HEK293T (cell line): ENCODE data around the gene MYO18A.

ENCODE experiments used
- ARNT ChIP-seq: fragments of 450-650 bp; IDR thresholded peaks from 2 replicates; pipeline ENCODE4 v1.6.1; 2017; ENCODE audit warnings: mild to moderate bottlenecking
- BHLHE40 ChIP-seq: fragments of 450-650 bp; IDR thresholded peaks from 2 replicates; pipeline ENCODE4 v1.6.1; 2016; ENCODE audit warnings: mild to moderate bottlenecking, moderate library complexity, borderline replicate concordance
- FOXA1 ChIP-seq: fragments of 450-650 bp; IDR thresholded peaks from 2 replicates; pipeline ENCODE4 v1.6.1; 2016; ENCODE audit warnings: mild to moderate bottlenecking
- FOXM1 ChIP-seq: fragments of 450-650 bp; IDR thresholded peaks from 2 replicates; pipeline ENCODE4 v1.6.1; 2017; ENCODE audit warnings: mild to moderate bottlenecking, borderline replicate concordance
- HDGF ChIP-seq: fragments of 450-650 bp; IDR thresholded peaks from 2 replicates; pipeline ENCODE4 v1.6.1; 2017; ENCODE audit warnings: antibody characterized with exemption, borderline replicate concordance
- L3MBTL2 ChIP-seq: fragments of 450-650 bp; conservative IDR thresholded peaks from 2 replicates; pipeline ENCODE4 v1.6.1; 2016; ENCODE audit warnings: mild to moderate bottlenecking
- SP1 ChIP-seq: fragments of 450-650 bp; IDR thresholded peaks from 2 replicates; pipeline ENCODE4 v1.6.1; 2017
- SUZ12 ChIP-seq: fragments of 450-650 bp; IDR thresholded peaks from 2 replicates; pipeline ENCODE4 v1.6.1; 2016; ENCODE audit warnings: mild to moderate bottlenecking
- TARDBP ChIP-seq: fragments of 450-650 bp; IDR thresholded peaks from 2 replicates; pipeline ENCODE4 v1.6.1; 2016

DNA sequence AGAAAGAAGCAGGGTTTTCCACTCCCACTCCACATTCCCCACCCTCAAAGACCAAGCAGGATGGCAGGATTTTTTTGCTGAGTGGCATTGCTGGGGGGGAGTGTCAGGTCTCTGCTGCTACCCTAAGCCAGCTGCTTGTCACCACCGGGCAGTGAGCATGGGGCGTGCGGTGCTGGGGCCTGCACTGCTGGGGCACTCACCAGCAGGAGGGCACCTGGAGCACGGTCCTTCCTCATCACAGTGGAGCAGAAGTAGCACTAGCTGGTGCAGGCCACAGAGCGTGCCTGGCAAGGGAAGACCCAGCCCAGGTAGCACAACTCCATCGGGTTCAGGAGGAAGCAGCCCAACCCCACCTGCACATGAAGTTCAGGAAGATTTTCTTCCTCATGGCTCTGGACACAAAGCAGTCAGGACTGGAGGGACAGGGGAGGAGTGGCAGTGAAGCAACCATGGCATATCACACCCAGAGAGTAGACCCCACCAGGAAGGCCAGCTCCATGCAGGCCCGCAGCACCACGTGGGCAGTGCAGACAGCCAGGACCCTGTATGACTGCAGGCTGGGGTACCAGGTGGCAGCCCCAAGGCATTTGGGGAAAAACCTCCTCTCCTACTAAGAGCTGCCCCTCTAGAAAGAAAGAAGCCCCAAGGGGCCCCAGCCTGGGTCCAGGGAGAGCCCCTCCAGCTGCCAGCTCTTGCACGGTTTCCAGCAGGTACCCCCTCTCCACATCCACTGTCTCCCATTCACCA is 16.7 kb upstream of the MYO18A start:
- TF ChIP-seq FOXM1 (no peak), SP1 (no peak), SUZ12 (no peak), TARDBP (no peak), FOXA1 (no peak), BHLHE40 (no peak), ARNT (no peak), L3MBTL2 (no peak), HDGF (no peak)
